Renal cortex interstitium (tissue), 11 donors: ENCODE results near the gene SLC24A3. TPM values are rescaled to one million over a fixed set of nuclear protein-coding genes. Genes with fewer than 3 reads are reported as not detected.

Experiments
- DNase-seq, 11 donors: peaks; one replicate each; pipeline ENCODE4 v3.0.0-alpha.2; 2013; ENCODE audit warnings: low read depth in 9 of 11, low spot score in 4 of 11; ENCODE audit errors: extremely low read depth in 1 of 11
- polyA plus RNA-seq, 3 donors: library from polyadenylated mRNA; unstranded; fragments of 120-200 nt; gene quantifications; one replicate each; pipeline ENCODE4 v1.2.1, GENCODE V29; 2013; ENCODE audit not compliant: insufficient read length in 3 of 3

The SLC24A3 gene
- polyA plus RNA-seq, 3 donors: 3.5 to 5.4 (median 4.8) TPM

DNA sequence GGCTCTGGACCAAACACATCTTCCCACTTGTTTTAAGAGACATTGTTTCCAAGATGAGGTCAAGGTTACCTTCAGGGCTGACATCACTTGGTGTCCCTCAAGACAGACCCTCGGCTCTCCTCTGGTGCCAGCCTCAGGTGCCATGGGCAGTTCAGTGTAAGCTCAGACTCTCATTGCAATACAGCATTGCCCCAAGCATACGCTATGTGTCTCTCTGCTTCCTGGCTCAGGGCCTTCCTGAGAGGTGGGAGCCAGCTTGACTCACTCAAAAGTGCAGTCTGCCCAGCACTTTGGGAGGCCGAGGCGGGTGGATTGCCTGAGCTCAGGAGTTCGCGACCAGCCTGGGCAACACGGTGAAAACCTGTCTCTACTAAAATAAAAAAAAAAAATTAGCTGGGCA, 51.7 kb downstream of the SLC24A3 start:
- DNase-seq: no peak

DNA sequence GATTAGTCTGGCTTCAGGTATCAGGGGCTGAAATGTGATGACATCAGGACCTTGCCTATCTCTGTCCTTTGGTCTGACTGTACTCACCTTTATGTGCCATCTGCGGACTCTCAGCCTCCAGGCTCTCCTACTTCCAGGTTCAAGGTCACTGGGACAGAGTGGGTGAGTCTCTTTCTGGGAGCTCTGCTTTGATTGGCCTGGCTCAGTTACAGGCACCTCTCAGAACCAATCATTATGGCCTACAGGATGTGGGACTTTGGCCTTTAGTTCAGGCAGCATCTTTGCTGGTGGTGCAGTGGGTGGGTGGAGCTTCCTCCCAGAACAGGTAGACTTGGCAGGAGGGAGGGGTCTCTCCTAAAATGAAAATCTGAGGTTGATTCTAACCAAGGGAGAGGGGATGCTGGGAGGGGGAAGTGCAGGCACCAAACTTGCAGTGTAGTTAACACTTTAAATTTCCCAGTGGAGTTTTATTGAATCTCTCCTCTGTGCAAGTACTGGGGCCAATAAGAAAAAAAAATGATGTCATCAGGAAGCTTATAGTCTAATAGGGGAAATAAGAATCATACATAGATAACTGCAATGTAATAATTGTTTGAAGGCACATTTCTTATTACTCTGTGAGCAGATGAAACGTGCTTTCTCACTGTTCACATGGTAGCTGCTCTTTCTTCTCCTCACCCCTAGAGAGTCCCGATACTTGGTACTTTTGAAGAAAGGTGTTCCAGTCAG, 53.4 kb downstream of the SLC24A3 start:
- no peak for DNase-seq

DNA sequence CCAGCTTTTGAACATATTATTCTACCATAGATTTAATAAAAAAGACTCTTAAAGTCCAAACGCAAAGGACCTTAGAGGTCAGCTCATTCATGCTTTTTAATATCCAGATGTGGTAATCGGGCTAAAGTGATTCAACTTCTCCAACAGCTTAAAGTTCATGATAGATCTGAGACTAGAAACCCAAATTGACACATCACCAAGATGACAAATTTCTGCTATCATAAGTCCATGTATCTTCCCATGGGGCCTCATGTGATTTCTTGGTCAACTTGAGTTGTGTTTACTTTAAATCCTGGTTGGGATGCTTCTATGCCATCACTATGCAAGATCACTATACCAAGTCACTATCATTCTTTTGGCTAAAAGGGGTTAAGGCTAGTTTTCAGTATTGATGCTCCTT, 56.0 kb downstream of the SLC24A3 start:
- DNase-seq: no peak

DNA sequence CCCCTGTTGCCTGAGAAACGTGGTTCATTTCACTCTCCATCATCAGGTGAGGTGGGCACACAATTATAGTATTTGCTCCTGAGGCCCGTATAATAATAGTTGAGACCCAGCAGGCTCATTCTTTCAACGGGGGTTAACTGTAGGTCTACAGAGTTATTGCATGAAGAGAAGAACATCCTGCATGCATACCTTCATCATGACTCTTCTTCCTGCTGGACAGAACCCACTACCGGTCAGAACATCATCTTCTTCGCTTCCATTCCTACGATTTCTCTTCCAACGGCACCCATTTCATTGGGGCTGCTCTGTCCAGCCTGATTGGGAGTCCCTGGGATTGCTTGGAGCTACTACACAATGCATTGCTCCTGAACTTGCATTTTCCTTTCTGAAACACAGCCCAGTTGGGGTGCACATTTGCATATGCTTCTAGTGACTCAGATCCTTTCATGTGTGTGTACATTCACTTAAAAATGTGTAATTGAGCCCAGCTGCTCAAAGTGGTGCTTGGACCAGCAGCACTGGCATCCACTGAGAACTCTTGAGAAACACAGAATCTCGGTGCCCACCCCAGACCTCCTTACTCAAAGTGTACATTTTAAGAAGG, 57.4 kb downstream of the SLC24A3 start:
- DNase-seq: no peak

DNA sequence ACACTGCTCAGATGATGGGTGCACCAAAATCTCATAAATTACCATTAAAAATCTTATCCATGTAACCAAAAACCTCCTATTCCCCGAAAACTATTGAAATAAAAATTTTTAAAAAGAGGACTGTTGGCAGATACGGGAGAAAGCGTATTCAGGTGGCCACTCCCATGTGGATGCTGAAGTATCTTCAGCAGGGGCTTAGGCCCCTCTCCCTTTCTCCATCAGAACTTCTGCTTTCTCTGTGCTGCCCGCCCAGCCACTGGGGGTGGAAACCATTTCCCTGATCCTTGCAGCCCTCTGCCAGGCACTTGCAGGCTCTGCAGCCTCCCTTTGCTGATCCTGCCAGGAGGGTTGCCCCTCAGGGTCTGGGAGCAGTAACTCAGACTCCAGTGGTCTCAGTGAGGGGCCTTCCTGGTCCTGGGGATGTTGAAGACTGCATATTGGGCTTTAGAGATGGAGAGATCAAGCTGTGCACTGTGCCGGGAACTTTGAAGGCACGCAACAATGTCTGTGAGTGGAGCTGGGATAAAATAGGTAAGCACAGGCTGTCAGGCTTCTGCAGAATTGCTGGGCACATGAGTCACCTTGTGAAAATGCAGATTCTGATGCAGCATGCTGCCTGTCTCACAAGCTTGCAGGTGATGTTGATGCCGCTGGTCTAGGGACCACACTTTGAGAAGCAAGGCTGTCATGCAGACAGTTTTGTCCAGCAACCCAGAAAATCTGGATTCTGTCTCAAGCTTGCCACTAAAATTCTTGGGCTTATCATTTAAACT, 59.6 kb downstream of the SLC24A3 start:
- no peak for DNase-seq

DNA sequence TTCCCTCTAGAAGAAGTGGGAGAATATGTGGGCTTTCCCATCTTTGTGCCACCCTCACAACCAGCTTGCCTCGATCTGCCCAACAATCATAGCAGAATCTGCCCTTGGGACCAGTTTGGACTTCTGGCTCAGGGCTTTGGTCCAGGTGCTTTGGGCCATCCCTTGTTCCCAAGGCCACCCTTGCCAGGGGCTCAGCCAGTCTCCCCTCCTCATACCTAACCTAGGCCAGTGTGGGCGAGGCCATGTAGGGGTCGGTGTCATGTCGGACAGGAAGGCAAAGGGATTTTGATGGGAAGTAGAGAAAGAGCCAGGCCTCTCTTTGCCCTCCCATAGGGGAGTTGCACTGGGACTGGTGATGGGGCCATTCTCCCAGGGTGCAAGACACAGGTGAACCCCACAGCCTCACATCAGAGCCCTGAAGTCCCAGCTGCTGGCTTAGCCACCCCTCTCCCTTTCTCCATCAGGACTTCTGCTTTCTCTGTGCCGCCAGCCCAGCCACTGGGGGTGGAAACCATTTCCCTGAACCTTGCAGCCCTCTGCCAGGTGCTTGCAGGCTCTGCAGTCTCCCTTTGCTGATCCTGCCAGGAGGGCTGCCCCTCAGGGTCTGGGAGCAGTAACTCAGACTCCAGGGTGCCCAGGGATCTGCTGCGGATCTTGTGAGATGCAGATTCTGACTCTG, 60.7 kb downstream of the SLC24A3 start:
- no peak for DNase-seq

DNA sequence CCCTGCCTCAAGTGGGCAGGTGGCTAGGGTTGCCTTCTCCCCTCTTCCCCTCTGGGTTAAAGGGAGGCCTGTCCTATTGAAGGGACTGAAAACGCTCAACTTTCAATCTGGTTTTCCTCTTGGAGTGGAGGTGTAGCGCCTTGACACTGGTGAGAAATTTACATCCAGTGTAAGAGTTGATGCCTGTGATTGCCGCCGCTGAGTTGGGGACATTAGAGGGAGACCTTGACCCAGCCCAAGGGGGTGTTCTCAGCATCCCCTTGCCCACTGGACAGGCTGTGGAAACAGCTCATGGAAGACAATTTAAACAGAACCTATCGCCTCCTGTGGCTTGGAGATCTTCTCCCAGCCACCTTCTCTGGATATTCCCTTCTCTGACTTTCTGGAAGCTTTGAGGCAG, 61.6 kb downstream of the SLC24A3 start:
- no peak for DNase-seq

DNA sequence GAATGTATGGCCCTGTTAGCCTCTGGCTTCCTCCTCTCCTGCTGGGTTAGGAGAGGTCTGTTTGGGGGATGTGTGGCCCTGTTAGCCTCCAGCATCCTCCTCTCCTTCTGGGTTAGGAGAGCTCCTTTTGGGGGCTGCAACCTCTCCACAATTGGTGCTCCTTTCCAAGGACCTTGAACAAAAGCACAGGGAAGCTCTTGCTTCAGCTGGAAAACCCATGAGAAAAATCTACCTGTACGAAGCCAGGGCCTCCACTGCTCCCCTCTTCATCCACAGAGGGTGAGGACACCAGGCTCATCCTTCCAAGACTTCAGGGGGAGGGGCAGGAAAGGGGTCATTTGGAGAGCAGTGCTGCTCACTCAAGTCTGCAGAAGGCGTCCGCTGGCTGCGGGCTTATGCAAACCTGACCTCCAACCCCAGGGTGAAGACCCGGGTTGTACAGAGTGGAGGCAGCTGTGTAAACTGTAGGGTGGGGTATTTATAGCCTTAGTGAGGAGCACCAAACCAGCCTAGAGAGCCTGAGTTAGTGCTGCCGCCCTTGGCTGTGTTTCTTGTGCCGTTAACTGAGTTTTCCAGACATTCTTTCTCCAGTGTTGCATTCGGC, 62.1 kb downstream of the SLC24A3 start:
- DNase-seq: peak; percentile 54 to 78 (median 71)

DNA sequence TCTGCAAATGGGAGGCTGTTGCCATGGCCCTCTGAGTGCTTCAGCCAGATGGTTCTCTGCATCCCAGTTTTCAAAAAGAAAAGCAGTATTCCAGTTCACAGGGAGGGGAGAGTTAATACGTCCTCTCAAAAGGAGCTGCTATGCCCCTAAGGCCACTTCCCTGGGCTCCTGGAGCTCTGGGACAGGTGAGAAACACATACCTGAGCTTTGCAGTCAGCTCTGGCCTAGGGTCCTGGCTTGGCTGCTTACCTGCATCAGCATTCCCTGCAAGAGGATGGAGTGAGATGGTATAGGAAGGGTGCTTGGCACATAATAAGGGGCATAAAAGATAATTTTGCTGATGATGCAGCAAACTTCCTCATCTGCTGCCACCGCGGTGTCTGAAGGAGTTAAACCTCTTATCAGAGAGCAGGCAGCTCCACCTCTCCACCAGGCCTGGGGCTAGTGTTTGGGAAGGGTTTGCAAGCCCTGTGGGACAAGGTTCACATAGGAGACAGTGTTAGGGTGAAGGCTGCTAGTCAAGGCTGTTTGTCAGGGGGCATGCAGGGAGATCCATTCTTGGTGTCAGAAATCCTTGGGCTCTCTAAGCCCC, 62.7 kb downstream of the SLC24A3 start:
- DNase-seq: no peak

DNA sequence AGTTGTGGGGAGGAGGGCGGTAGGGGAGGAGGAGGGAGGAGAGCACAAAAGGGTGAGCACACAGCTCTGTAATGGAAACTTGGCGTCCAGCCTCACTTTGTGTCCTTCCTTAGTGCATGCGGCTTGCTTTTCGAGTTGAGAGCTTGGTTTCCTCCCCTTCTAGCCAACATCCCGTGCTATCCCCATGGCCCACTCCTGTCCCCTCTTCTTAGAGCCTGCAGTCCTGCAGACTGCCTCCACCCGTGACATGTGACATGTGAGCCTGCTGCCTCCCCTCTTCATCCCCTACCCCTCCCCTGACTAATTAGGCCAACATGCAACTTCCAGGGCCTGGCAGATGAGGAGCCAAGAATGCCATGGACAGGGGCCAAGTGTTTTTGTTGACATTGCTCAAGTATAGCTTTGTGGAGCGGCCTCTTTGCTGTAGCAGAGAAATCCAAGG, 63.2 kb downstream of the SLC24A3 start:
- peak; percentile 57 to 89 (median 75) for DNase-seq

DNA sequence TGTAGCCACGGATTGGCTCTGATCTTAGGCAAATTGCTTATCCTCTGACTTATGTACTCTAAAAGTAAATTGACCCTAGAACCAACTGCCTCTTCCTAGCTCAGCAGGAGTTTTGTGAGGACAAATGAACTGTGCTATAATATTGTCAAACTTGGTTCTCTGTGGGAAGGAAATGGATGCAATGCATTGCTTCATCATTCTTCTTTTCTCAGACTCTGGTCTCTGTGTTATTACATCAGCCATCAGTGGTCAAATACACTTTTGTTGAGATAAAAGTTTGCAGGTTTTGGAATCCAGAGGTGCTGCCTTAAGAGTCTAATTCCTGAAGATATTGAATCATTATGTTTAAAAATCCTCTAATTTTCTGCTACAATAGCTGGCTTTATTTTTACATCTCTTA, 64.9 kb downstream of the SLC24A3 start:
- DNase-seq: no peak

DNA sequence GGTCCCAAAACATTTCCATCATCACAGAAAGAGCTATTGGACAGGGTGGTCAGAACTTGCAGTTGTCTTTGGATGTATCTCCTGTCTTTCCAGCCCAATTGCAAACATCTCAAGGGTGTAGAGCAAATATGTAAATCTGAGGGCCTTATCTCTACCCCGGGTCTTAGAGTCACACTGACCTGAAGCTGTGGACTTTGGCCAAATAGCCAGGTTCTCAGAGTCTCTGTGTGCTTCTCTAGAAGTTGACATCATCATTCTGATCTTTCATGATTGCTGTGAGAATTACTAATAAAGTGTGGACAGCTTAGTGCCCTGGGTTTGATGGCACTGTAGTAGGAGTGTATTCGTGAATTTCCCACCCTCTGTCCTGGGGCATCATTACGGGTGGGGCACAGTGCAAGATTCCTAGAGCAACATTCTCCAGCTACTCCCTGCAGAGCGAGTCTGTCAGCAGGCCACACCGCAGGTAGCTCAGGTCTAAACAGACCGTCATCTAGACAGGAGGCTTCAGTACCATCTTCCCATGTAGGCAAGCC, 71.1 kb downstream of the SLC24A3 start:
- no peak for DNase-seq

DNA sequence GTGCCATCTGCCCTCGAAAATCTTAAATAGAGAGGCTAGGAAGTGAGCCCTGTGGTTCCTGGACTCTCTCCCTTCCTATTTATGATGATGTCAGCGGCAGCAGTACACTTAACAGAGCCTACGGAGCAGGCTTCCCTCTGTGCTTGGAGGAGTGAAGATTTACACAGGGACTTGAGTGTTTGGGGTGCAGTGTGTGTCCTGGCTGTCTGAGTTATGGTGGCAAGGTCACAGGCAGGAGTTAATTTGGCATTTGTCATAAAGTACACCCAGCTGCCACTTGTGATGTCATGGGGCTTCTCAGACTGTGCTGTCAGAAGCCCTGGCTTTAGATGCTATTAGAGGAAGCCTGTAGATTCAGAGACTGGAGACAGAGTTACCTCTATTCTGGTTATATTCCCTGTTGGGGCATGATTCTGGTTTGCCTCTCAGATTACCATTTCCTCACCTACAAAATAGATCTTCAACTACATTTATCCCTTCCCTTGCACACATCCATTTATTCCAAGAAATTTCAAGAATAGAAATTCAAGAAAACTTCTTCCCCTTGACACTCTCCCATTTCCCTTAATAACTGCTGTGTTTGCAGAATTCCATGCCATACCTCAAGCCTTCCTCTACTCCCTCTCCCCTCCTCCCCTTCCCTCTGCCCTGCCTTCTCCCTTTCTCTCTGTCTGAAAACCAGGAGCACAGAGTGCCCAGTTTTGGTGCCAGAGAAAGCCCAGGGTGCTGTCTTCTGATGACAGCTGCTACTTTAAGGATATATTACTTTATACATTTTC, 72.1 kb downstream of the SLC24A3 start:
- no peak for DNase-seq

DNA sequence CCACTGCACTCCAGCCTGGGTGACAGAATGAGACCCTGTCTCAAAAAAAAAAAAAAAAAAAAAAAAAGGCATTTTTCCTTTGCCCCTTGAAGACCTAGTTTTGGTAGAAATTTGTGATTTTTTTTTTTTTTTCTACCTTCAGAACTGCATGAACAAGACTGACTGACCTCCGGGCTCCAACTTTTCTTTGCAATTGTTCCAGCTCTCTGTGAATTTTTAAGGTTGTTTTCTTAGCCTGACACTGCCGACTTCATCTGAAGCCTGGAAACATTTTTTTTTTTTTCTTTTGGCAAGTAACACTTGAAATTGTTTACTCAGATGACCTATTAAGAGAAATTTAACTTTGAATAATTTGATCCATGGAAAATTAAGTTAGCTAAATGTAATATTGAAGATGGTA, 73.0 kb downstream of the SLC24A3 start:
- DNase-seq: no peak

DNA sequence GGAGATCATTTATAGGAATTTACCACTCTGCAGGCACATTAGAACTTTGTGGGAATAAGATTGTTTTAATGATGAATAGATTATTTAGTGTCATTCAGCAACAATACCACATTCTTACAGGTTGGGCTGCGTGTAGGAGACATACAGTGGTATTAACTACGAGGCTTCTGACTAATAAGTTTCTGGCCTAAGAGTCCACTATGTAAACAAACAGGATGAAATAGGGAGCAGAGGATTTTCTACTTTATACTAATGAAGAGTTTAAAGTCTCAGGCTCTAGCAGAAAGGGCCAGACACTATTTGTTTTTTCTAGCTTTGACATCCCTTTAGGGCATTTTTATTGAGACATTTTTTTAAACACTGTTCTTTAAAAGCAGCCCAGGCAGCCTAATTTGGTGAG, 75.6 kb downstream of the SLC24A3 start:
- DNase-seq: no peak

DNA sequence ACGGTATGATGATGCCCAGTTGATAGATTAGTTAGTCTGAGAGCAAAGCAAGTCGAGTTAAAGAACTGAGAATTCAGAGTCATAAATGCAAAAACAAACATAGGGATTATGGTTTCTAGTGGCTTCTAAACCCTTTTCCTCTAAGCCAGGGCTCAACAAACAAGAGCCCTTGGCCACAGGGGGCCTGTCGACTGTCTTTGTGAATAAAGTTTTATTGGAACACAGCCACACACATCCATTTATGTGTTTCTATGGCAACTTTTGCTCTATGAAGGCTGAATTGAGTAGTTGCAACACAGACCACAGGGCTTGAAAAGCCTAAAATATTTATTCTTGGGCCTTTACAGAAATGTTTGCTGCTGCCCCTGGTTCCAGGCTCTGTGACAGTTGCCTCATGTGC, 76.2 kb downstream of the SLC24A3 start:
- DNase-seq: no peak

DNA sequence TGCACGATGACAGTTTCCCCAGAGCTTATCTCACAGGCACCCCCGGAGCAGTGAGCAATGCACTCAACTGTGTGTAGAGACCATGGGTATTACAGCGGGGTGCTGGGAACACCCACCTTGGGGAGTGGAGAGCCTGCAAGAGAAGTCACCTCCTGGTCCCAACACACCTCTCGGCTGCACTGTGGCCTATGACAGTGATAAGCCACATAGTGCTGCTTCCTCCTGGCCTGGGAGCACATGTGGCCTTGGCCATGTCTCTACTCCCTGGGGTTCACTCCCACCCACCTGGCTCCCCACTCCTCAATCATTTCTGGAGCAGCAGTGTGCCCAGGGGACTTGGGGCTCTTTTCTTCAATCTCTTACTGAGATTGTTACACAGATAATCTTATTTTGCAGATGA, 77.0 kb downstream of the SLC24A3 start:
- no peak for DNase-seq
